SK-N-SH (cell line): ENCODE data around the gene KIAA1549.

Experiments used
- CTCF ChIP-seq: fragments of 200-600 bp; sonication (generic); IDR thresholded peaks from 2 replicates; pipeline ENCODE4 v1.6.1; 2017; ENCODE audit warnings: antibody characterized with exemption, mild to moderate bottlenecking, moderate library complexity
- MAX ChIP-seq: IDR thresholded peaks from 2 replicates; pipeline ENCODE4 v1.4.0; 2012; ENCODE audit warnings: low read depth

- no peak for TF ChIP-seq CTCF
- TF ChIP-seq MAX: no peak
Observed at GRCh38 chr7:138876326-138876725, 104.9 kb downstream of the KIAA1549 start.
